Adrenal gland (tissue), 5 donors: Measurements from ENCODE around the gene JAML.

Experiments used
- POLR2A ChIP-seq, 2 donors: fragments of 450-650 bp; IDR thresholded peaks; one replicate each; pipeline ENCODE4 v1.6.1; 2017; ENCODE audit warnings: antibody characterized with exemption in 2 of 2, mild to moderate bottlenecking in 2 of 2, moderate library complexity in 1 of 2
- TF ChIP-seq, protein P1 (sequence below), 6 experiments: fragments of 450-650 bp in 4 of 6; fragments of 200-600 bp in 2 of 6; sonication (generic) in 1 of 6; IDR thresholded peaks; 1 replicate in 5 of 6; 2 replicates in 1 of 6; pipeline versions ENCODE4 v1.5.1 to v1.8.0; 2016 to 2021; ENCODE audit warnings: antibody characterized with exemption in 6 of 6, mild to moderate bottlenecking in 2 of 6, moderate library complexity in 1 of 6
- donor health status: DM: no; HTN: no; CAD: no.

DNA sequence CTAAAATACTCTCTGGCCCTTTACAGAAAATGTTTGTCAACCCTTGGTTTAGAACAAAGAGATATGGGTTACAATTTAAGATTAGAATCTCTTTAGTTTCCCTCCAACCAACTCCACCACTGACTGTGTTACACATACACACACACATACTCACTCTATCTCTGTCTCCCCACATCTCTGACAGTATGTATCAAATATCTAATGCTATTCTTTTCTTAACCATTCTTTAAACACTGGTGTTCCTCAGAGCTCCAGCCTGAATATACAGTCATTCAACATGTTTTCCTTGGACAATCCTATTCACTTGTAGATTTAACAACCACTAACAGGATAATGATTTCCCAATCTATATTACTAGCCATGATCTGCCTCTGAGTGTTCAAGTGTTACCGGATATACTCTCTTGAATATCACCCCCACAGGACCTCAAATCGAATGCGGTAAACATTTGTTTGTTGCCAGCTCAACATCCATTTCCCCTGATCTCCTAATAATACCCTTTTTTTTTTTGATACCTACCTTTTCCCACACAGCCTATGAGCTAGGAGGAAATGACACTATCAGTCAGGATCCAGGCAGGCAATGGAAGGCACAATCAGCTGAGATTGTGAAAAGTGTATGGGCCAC is 21.2 kb upstream of the JAML start:
- TF ChIP-seq, protein P1, sequence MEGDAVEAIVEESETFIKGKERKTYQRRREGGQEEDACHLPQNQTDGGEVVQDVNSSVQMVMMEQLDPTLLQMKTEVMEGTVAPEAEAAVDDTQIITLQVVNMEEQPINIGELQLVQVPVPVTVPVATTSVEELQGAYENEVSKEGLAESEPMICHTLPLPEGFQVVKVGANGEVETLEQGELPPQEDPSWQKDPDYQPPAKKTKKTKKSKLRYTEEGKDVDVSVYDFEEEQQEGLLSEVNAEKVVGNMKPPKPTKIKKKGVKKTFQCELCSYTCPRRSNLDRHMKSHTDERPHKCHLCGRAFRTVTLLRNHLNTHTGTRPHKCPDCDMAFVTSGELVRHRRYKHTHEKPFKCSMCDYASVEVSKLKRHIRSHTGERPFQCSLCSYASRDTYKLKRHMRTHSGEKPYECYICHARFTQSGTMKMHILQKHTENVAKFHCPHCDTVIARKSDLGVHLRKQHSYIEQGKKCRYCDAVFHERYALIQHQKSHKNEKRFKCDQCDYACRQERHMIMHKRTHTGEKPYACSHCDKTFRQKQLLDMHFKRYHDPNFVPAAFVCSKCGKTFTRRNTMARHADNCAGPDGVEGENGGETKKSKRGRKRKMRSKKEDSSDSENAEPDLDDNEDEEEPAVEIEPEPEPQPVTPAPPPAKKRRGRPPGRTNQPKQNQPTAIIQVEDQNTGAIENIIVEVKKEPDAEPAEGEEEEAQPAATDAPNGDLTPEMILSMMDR (IDR thresholded peaks at IDR 0.05): no peak
- no peak for TF ChIP-seq POLR2A (IDR thresholded peaks at IDR 0.05)
